Measurements from ENCODE around the gene MYH9. TPM values are rescaled to one million over a fixed set of nuclear protein-coding genes. Genes with fewer than 3 reads are reported as not detected.

Gene MYH9
- total RNA-seq, 1 experiment from 2014 or later, result 258 TPM

- ATAC-seq (0 out of 2 replicates have a peak, but pooled peaks have one; percentile 6), DNase-seq (ENCODE audit: low read depth, low spot score) (no peak)
- no peaks in the 10 kb centered on the region for H3K79me2 ChIP-seq (ENCODE audit: insufficient read depth, low read length)
- H4K20me1 ChIP-seq (ENCODE audit: insufficient read depth), result no peaks in the 10 kb centered on the region
- no peak overlapping the region for H2AFZ ChIP-seq (ENCODE audit: low read depth, low read length, poor library complexity, severe bottlenecking)
- no peaks in the 10 kb centered on the region for H3K27me3 ChIP-seq (ENCODE audit: insufficient read depth, low read length)
- ChIA-PET POLR2A (interaction anchor here (1.3 to 4.2 kb wide), 2 partner anchors 11 to 12 kb away, joined by 3 to 17 read pairs; partner anchors contain the start of gene MYH9), RAD21 (ENCODE audit: low non-redundant PET in 1 of 2, low total read pairs in 2 of 2, uncharacterized antibody in 2 of 2, unreplicated experiment in 2 of 2) (no interaction called here), CTCF (no interaction called here)
- peaks cover 23 to 48% of the 10 kb centered on the region in 2 experiments for H3K4me1 ChIP-seq (ENCODE audit: control insufficient read depth in 1 of 2, insufficient read depth in 2 of 2, low read length in 2 of 2)
- no peaks in the 10 kb centered on the region for H3K9me3 ChIP-seq (ENCODE audit: control insufficient read depth in 1 of 2, insufficient read depth in 1 of 2, low read depth in 1 of 2, low read length in 2 of 2)
- peak overlapping the region in 1 of 2 experiments; percentile 13; a peak in 1 of 4 replicates for H3K4me3 ChIP-seq (replicated peaks in 1 of 2; ENCODE audit: low read depth in 1 of 2, low read length in 2 of 2)
- no peak overlapping the region for H3K9ac ChIP-seq (ENCODE audit: low read length)
- H3K36me3 ChIP-seq (ENCODE audit: control insufficient read depth in 1 of 2, insufficient read depth in 2 of 2, low read length in 2 of 2), result no peaks in the 10 kb centered on the region
- H3K27ac ChIP-seq (ENCODE audit: low read depth, low read length), result no peak overlapping the region
- H3K9me2 ChIP-seq (ENCODE audit: insufficient read depth), result no peaks in the 10 kb centered on the region
- intact Hi-C loops (cut with micrococcal nuclease), result no loop called here
- peak overlapping the region; percentile 59 for H3K4me2 ChIP-seq (ENCODE audit: low read length)
- TF ChIP-seq ZBTB33 (IDR thresholded peaks at IDR 0.05; ENCODE audit: extremely low read depth, insufficient replicate concordance, low read length), result no peak
- TF ChIP-seq POLR2AphosphoS5 (IDR thresholded peaks at IDR 0.05; ENCODE audit: low read depth, low read length), result no peak
- TF ChIP-seq SIN3A (IDR thresholded peaks at IDR 0.05; ENCODE audit: low read depth), result no peak
- TF ChIP-seq POLR2A (IDR thresholded peaks at IDR 0.05; ENCODE audit: borderline replicate concordance, extremely low read depth, insufficient read depth, insufficient read length), result no peak
- no peak for TF ChIP-seq EZH2phosphoT487 (IDR thresholded peaks at IDR 0.05; ENCODE audit: borderline replicate concordance)
- TF ChIP-seq MAX (IDR thresholded peaks at IDR 0.05), result no peak
- TF ChIP-seq SP1 (IDR thresholded peaks at IDR 0.05; ENCODE audit: low read depth), result no peak
- no peak for TF ChIP-seq RAD21 (IDR thresholded peaks at IDR 0.05; ENCODE audit: low read depth)
- TF ChIP-seq EZH2 (IDR thresholded peaks at IDR 0.05), result no peak
- TF ChIP-seq ELF1 (IDR thresholded peaks at IDR 0.05; ENCODE audit: borderline replicate concordance, low read depth), result no peak
- TF ChIP-seq EGR1 (IDR thresholded peaks at IDR 0.05; ENCODE audit: low read depth), result no peak
- TF ChIP-seq CTCF (IDR thresholded peaks at IDR 0.05 in 2 of 3, conservative IDR thresholded peaks at IDR 0.05 in 1 of 3; ENCODE audit: borderline replicate concordance in 1 of 3, insufficient read depth in 1 of 3, low read depth in 2 of 3, low read length in 2 of 3), result no peak
- TF ChIP-seq ZFX (IDR thresholded peaks at IDR 0.05), result no peak
- TF ChIP-seq TCF7L2 (IDR thresholded peaks at IDR 0.05; ENCODE audit: borderline replicate concordance, extremely low read depth, insufficient read depth, insufficient read length), result no peak
- no peak for TF ChIP-seq CBX3 (IDR thresholded peaks at IDR 0.05; ENCODE audit: low read depth)
- no TSS peak for BruUV-seq (replicated peaks)
Observed at GRCh38 chr22:36398601-36399471, 11.1 kb upstream of the MYH9 start.

Data from HCT116 (cell line).